GM23248 (cell line): ENCODE measurements around the gene KCNQ5.

ENCODE experiments used
- EZH2 ChIP-seq: fragments of 200-600 bp; sonication (generic); IDR thresholded peaks from 2 replicates; pipeline ENCODE4 v1.6.1; 2018; ENCODE audit warnings: antibody characterized with exemption, mild to moderate bottlenecking; ENCODE audit not compliant: insufficient read depth, poor library complexity, severe bottlenecking
- EZH2phosphoT487 ChIP-seq: fragments of 200-600 bp; sonication (generic); IDR thresholded peaks from 2 replicates; pipeline ENCODE4 v1.6.1; 2018; ENCODE audit warnings: antibody characterized with exemption, moderate library complexity, mild to moderate bottlenecking, low read depth; ENCODE audit not compliant: insufficient read depth

- no peak for TF ChIP-seq EZH2
- no peak for TF ChIP-seq EZH2phosphoT487
These were observed 319.4 kb downstream of the KCNQ5 start for GRCh38 chr6:72941263-72941662.
